DOHH2 (cell line): ENCODE results near the gene CCL2.

Source experiments
- CTCF ChIP-seq: fragments of 200-600 bp; sonication (generic); IDR thresholded peaks from one replicate; pipeline ENCODE4 v1.5.1; 2014; ENCODE audit warnings: antibody characterized with exemption, mild to moderate bottlenecking, low read depth, low read length; ENCODE audit not compliant: poor library complexity, severe bottlenecking
- EZH2phosphoT487 ChIP-seq: fragments of 200-600 bp; sonication (generic); IDR thresholded peaks from 2 replicates; pipeline ENCODE4 v1.6.1; 2017; ENCODE audit warnings: borderline replicate concordance, mild to moderate bottlenecking, antibody characterized with exemption, low read length, moderate library complexity, mixed read lengths

- TF ChIP-seq CTCF, result no peak
- TF ChIP-seq EZH2phosphoT487, result no peak
Observed at GRCh38 chr17:34283571-34283970, 28.5 kb downstream of the CCL2 start.
